GM19372 (cell line): Measurements from ENCODE around the gene PLA2G15.

Experiments used
- ATAC-seq: cut with Tn5 transposase; IDR thresholded peaks from one replicate; pipeline ENCODE4 v1.9.1; 2021; ENCODE audit warnings: mild to moderate bottlenecking, low read depth, moderate library complexity; ENCODE audit not compliant: unreplicated experiment

Gene PLA2G15

GRCh38 chr16:68231384-68232136 is 13.6 kb upstream of the PLA2G15 start:
- no peak for ATAC-seq

GRCh38 chr16:68232335-68232734 is 12.8 kb upstream of the PLA2G15 start:
- ATAC-seq: no peak

GRCh38 chr16:68233085-68233834 is 11.9 kb upstream of the PLA2G15 start:
- ATAC-seq: no peak

- no peak for ATAC-seq
Measured at GRCh38 chr16:68233835-68234187, 11.4 kb upstream of the PLA2G15 start.

GRCh38 chr16:68234188-68235107 is 10.7 kb upstream of the PLA2G15 start:
- ATAC-seq: no peak

- ATAC-seq: no peak
Measured at GRCh38 chr16:68235108-68235886, 9.9 kb upstream of the PLA2G15 start.

- ATAC-seq: no peak
Measured at GRCh38 chr16:68235887-68236136, 9.4 kb upstream of the PLA2G15 start, which contains the start of gene ESRP2. Gene ESRP2, minus strand, starts transcription at chr16:68236127. Its CDS starts 82 bp downstream, at chr16:68236045.

- ATAC-seq: no peak
Measured at GRCh38 chr16:68236137-68236825, 8.9 kb upstream of the PLA2G15 start.

GRCh38 chr16:68236826-68237242 is 8.3 kb upstream of the PLA2G15 start:
- no peak for ATAC-seq

GRCh38 chr16:68237243-68238028 is 7.7 kb upstream of the PLA2G15 start:
- peak; percentile 69 for ATAC-seq

- no peak for ATAC-seq
Measured at GRCh38 chr16:68238029-68238345, 7.2 kb upstream of the PLA2G15 start.

- no peak for ATAC-seq
Measured at GRCh38 chr16:68242085-68242484, 3.1 kb upstream of the PLA2G15 start.

- ATAC-seq: no peak
Measured at GRCh38 chr16:68242926-68243858, 2.0 kb upstream of the PLA2G15 start.

GRCh38 chr16:68244481-68244902 is 681 bp upstream of the PLA2G15 start:
- ATAC-seq: no peak

GRCh38 chr16:68246121-68246520 is 948 bp downstream of the PLA2G15 start:
- ATAC-seq: no peak

- no peak for ATAC-seq
Measured at GRCh38 chr16:68246666-68247065, 1.5 kb downstream of the PLA2G15 start.

- no peak for ATAC-seq
Measured at GRCh38 chr16:68247400-68247799, 2.2 kb downstream of the PLA2G15 start.

GRCh38 chr16:68247932-68248331 is 2.8 kb downstream of the PLA2G15 start:
- ATAC-seq: no peak
